Nephron progenitor cell (in vitro differentiated cells): ENCODE results near the gene MAP7.
"Not testable (repeated sequence)": the region's sequence is repeated elsewhere in the genome, so short reads cannot be mapped to it uniquely, and the experiment has no call there.

Source experiments
- DNase-seq: peaks from one replicate; pipeline ENCODE4 v3.0.0; 2021
- H3K27ac Mint-ChIP-seq: 2 replicates; pipeline ENCODE4 v1.8.0; 2021; ENCODE audit warnings: mild to moderate bottlenecking, moderate library complexity, mixed read lengths
- H3K27me3 Mint-ChIP-seq: 2 replicates; pipeline ENCODE4 v1.8.0; 2021; ENCODE audit warnings: mild to moderate bottlenecking, low read depth, mixed read lengths; ENCODE audit not compliant: poor library complexity
- H3K36me3 Mint-ChIP-seq: 2 replicates; pipeline ENCODE4 v1.8.0; 2021; ENCODE audit warnings: low read depth, mixed read lengths
- H3K4me1 Mint-ChIP-seq: 2 replicates; pipeline ENCODE4 v1.8.0; 2021; ENCODE audit warnings: mixed read lengths
- H3K4me3 Mint-ChIP-seq: 2 replicates; pipeline ENCODE4 v1.8.0; 2021; ENCODE audit warnings: mild to moderate bottlenecking, moderate library complexity, mixed read lengths
- H3K9me3 Mint-ChIP-seq: 2 replicates; pipeline ENCODE4 v1.8.0; 2021; ENCODE audit warnings: mild to moderate bottlenecking, moderate library complexity, mixed read lengths
- TF ChIP-seq, protein P1 (sequence below): fragments of 200-600 bp; sonication (generic); IDR thresholded peaks from 2 replicates; pipeline ENCODE4 v1.5.0; 2021; ENCODE audit warnings: antibody characterized with exemption

The MAP7 gene

DNA sequence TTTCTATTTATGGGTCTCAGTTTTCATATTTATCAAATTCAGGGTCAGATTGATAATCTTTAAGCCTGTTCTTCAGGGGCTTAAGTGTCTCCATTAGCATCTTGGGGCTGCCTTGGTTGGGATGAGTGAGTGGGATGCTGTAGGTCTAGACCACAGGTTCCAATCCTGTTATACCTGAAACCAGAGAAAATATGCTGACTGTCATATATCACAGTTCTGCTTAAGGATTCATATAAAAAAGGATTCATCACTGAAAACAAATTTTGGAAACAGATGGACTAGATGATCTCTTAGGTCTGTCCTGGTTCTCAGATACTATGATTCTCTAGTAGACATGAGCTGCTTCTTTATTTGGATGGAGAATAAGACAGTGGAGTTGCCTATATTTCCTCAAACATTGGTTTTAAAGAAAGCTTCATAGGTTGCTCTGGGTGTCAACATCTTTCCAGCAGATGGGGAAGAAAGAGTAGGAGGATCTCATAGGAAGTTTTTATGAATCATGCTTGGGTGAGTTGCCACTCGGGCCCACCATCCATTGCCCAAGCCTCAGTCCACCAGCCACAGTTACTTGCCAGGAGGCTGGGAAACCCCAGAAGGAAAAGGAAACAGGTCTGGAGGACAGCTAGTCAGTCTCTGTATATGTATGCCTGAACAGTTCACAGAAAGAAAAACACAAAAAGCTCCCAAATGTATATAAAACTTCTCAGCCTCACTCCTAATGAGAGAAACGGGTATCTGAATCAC lies 42.9 kb upstream of the MAP7 start:
- Mint-ChIP-seq H3K9me3 (peaks cover 6% of the 10 kb centered on the region), H3K36me3 (no peaks in the 10 kb centered on the region), H3K27ac (no peak overlapping the region), H3K4me1 (no peaks in the 10 kb centered on the region), H3K4me3 (no peak overlapping the region), H3K27me3 (no peaks in the 10 kb centered on the region)
- TF ChIP-seq, protein P1, sequence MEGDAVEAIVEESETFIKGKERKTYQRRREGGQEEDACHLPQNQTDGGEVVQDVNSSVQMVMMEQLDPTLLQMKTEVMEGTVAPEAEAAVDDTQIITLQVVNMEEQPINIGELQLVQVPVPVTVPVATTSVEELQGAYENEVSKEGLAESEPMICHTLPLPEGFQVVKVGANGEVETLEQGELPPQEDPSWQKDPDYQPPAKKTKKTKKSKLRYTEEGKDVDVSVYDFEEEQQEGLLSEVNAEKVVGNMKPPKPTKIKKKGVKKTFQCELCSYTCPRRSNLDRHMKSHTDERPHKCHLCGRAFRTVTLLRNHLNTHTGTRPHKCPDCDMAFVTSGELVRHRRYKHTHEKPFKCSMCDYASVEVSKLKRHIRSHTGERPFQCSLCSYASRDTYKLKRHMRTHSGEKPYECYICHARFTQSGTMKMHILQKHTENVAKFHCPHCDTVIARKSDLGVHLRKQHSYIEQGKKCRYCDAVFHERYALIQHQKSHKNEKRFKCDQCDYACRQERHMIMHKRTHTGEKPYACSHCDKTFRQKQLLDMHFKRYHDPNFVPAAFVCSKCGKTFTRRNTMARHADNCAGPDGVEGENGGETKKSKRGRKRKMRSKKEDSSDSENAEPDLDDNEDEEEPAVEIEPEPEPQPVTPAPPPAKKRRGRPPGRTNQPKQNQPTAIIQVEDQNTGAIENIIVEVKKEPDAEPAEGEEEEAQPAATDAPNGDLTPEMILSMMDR = no peak
- DNase-seq = no peak

DNA sequence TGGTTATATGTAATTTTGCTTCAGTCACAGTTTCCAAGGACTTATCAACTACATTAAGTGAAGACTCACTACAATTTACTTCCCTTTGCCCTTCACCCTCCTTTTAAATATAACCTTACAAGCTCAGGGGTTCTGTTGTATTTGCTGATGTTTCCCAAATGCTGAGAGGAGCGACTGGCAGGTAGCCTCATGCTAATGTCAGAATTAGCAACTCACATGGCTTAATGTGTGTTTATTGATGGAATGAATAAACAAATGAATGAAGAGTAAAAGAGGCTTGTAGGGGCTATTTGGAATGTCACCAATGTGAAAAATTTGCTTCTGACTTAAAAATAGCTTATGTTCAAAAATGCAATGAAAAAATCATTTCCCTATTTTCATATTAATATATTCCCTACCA lies 41.4 kb upstream of the MAP7 start:
- DNase-seq = no peak
- peaks cover 6% of the 10 kb centered on the region for H3K9me3 Mint-ChIP-seq
- TF ChIP-seq, protein P1 = no peak
- no peak overlapping the region for H3K4me3 Mint-ChIP-seq
- no peaks in the 10 kb centered on the region for H3K36me3 Mint-ChIP-seq
- no peaks in the 10 kb centered on the region for H3K27me3 Mint-ChIP-seq
- no peaks in the 10 kb centered on the region for H3K4me1 Mint-ChIP-seq
- no peak overlapping the region for H3K27ac Mint-ChIP-seq

DNA sequence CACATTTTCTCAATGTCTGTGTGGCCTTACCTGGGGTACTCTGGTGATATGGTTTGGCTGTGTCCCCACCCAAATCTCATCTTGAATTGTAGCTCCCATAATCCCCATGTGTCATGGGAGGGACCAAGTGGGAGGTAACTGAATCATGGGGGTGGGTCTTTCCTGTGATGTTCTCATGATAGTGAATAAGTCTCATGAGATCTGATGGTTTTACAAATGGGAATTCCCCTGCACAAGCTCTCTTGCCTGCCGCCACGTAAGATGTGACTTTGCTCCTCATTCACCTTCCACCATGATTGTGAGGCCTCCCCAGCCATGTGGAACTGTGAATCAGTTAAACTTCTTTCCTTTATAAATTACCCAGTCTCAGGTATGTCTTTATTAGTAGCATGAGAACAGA lies 40.6 kb upstream of the MAP7 start:
- H3K27ac Mint-ChIP-seq, H3K9me3 Mint-ChIP-seq, DNase-seq, H3K4me1 Mint-ChIP-seq, H3K27me3 Mint-ChIP-seq, H3K4me3 Mint-ChIP-seq, H3K36me3 Mint-ChIP-seq: not testable (repeated sequence)

DNA sequence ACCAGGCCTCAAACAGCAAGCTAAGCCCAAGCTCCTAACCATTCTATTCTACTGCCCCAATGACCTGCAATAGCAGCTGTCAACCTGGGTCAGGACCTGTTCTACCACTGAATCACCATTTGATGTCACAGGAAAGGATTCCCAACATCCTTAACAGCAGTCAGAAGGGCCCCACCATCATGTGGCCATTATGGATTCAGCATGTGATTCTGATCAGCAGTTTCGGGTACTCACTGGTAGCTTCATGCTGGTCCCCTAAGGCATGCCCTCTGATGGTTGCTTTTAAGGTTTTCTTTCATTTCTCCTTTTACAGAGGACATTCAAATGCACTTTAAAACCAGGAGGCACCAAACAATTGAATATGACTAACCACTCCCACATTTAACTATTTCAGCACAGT lies 37.3 kb upstream of the MAP7 start:
- no peak overlapping the region for H3K27ac Mint-ChIP-seq
- no peak overlapping the region for H3K4me3 Mint-ChIP-seq
- no peak for DNase-seq
- TF ChIP-seq, protein P1 = no peak
- H3K27me3 Mint-ChIP-seq = peaks cover 2% of the 10 kb centered on the region
- H3K4me1 Mint-ChIP-seq = no peaks in the 10 kb centered on the region
- no peaks in the 10 kb centered on the region for H3K36me3 Mint-ChIP-seq
- H3K9me3 Mint-ChIP-seq = peaks cover 12% of the 10 kb centered on the region

DNA sequence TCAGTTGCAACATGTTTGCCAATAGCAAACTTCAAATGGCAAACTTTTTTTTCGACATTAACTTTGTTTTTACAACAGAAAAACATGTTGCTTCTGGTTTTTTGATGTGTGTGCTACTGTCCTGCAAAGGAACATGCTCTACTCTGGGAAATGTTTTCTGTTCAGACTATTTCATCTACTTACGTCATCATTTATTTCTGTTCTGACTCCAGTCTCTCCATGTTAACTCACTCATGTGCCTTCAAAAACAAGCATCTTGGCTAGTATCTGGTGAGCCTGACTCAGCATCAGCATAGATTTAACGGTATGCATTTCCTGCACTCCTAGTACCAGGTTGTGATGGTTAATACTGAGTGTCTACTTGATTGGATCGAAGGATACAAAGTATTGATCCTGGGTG lies 36.1 kb upstream of the MAP7 start:
- Mint-ChIP-seq H3K36me3 (no peaks in the 10 kb centered on the region), H3K4me3 (no peak overlapping the region), H3K4me1 (no peaks in the 10 kb centered on the region), H3K27me3 (peaks cover 2% of the 10 kb centered on the region), H3K9me3 (peaks cover 12% of the 10 kb centered on the region), H3K27ac (no peak overlapping the region)
- DNase-seq = no peak
- TF ChIP-seq, protein P1 = no peak

DNA sequence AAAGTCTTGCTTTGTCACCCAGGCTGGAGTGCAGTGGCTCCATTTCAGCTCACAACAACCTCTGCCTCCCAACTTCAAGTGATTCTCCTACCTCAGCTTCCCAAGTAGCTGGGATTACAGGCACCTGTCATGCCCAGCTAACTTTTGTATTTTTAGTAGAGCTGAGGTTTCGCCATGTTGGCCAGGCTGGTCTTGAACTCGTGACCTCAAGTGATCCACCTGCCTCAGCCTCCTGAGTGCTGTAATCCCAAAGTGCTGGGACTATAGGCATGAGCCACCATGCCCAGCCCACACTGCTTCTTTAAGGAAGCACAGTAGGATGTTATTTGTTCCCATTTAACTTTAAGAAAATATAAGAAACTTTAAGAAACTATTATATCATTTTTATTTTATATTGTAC lies 35.3 kb upstream of the MAP7 start:
- H3K27ac Mint-ChIP-seq, H3K36me3 Mint-ChIP-seq, H3K27me3 Mint-ChIP-seq, DNase-seq, H3K9me3 Mint-ChIP-seq, H3K4me1 Mint-ChIP-seq, H3K4me3 Mint-ChIP-seq: not testable (repeated sequence)

DNA sequence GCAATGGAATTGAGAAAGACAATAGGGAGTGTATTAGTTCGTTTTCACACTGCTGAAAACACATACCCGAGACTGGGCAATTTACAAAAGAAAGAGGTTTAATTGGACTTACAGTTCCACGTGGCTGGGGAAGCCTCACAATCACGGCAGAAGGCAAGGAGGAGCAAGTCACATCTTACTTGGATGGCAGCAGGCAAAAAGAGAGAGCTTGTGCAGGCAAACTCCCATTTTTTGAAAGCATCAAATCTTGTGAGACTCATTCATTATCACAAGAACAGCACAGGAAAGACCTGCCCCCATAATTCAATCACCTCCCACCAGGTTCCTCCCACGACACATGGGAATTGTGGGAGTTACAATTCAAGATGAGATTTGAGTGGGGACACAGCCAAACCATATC lies 34.1 kb upstream of the MAP7 start:
- not testable (repeated sequence) for DNase-seq, H3K4me1 Mint-ChIP-seq, H3K9me3 Mint-ChIP-seq, H3K36me3 Mint-ChIP-seq, H3K4me3 Mint-ChIP-seq, H3K27me3 Mint-ChIP-seq, H3K27ac Mint-ChIP-seq
